Vagina (tissue), 2 donors: ENCODE measurements around the gene TRIO.

Experiments
- CTCF ChIP-seq, 3 experiments: fragments of 450-650 bp in 2 of 3; fragments of 200-600 bp in 1 of 3; sonication (generic) in 1 of 3; IDR thresholded peaks; one replicate each; pipeline ENCODE4 v1.5.1; 2017 to 2019; ENCODE audit warnings: antibody characterized with exemption in 3 of 3, mild to moderate bottlenecking in 2 of 3, moderate library complexity in 2 of 3
- POLR2A ChIP-seq, 2 donors: fragments of 450-650 bp; IDR thresholded peaks; one replicate each; pipeline ENCODE4 v1.6.1; 2017; ENCODE audit warnings: antibody characterized with exemption in 2 of 2, mild to moderate bottlenecking in 2 of 2, moderate library complexity in 2 of 2

- TF ChIP-seq CTCF (IDR thresholded peaks at IDR 0.05) (no peak), POLR2A (IDR thresholded peaks at IDR 0.05) (no peak)
Measured at GRCh38 chr5:14501353-14502293, 358.5 kb downstream of the TRIO start.
